K562 (cell line): Measurements from ENCODE around the gene CAPZA1.
A peak's percentile ranks its signal among the peaks of the same experiment; 100 is the strongest.

ENCODE experiments used
- CTBP1 ChIP-seq: fragments of 450-650 bp; IDR thresholded peaks from 2 replicates; pipeline ENCODE4 v1.6.1; 2016; ENCODE audit warnings: borderline replicate concordance
- MTF1 ChIP-seq: fragments of 250-450 bp; sonication (Bioruptor Pico); IDR thresholded peaks from 2 replicates; pipeline ENCODE4 v1.9.0; 2021; ENCODE audit warnings: moderate library complexity, mild to moderate bottlenecking, inconsistent platforms, borderline replicate concordance
- POLR2A ChIP-seq: fragments of 450-650 bp; conservative IDR thresholded peaks from 2 replicates; pipeline ENCODE4 v1.6.1; 2016
- PTRF ChIP-seq: fragments of 450-650 bp; IDR thresholded peaks from 2 replicates; pipeline ENCODE4 v1.6.1; 2016; ENCODE audit warnings: mild to moderate bottlenecking, missing genetic modification characterization, missing compliant biosample characterization
- RBM14 ChIP-seq: fragments of 200-400 bp; formaldehyde crosslinking; IDR thresholded peaks from 2 replicates; pipeline ENCODE4 v1.6.1; 2018; ENCODE audit warnings: low read depth, mild to moderate bottlenecking, low read length, moderate library complexity, borderline replicate concordance; ENCODE audit not compliant: insufficient read depth
- SLC30A9 ChIP-seq: fragments of 250-450 bp; sonication (Bioruptor Pico); IDR thresholded peaks from 2 replicates; pipeline ENCODE4 v1.8.0; 2022; ENCODE audit warnings: mild to moderate bottlenecking, moderate library complexity
- TAF15 ChIP-seq: fragments of 200-400 bp; formaldehyde crosslinking; IDR thresholded peaks from 2 replicates; pipeline ENCODE4 v1.6.1; 2017; ENCODE audit warnings: mild to moderate bottlenecking, low read depth, low read length, moderate library complexity
- TCF3 ChIP-seq: sonication (generic); formaldehyde crosslinking; IDR thresholded peaks from 2 replicates; pipeline ENCODE4 v1.4.0; 2020; ENCODE audit warnings: mild to moderate bottlenecking, missing genetic modification reagents
- ZC3H4 ChIP-seq: sonication (generic); formaldehyde crosslinking; IDR thresholded peaks from 2 replicates; pipeline ENCODE4 v1.9.0; 2021; ENCODE audit warnings: missing genetic modification reagents, borderline replicate concordance
- ZNF174 ChIP-seq: fragments of 250-450 bp; sonication (Bioruptor Pico); IDR thresholded peaks from 2 replicates; pipeline ENCODE4 v1.4.0; 2020; ENCODE audit warnings: mild to moderate bottlenecking
- ZNF217 ChIP-seq: sonication (generic); formaldehyde crosslinking; IDR thresholded peaks from 2 replicates; pipeline ENCODE4 v1.8.0; 2022; ENCODE audit warnings: mild to moderate bottlenecking, missing genetic modification reagents
- TF ChIP-seq, protein P1 (sequence below), 3 experiments: IDR thresholded peaks in 2 of 3; conservative IDR thresholded peaks in 1 of 3; 2 replicates each; pipeline ENCODE4 v1.5.1; 2011 to 2012; ENCODE audit warnings: low read length in 3 of 3, mild to moderate bottlenecking in 3 of 3, control low read depth in 2 of 3, improper control_type of control experiment in 1 of 3, inconsistent platforms in 1 of 3, low read depth in 1 of 3, mixed read lengths in 1 of 3, moderate library complexity in 1 of 3; ENCODE audit not compliant: insufficient read depth in 2 of 3
- TF ChIP-seq, protein P2 (sequence below): sonication (generic); formaldehyde crosslinking; IDR thresholded peaks from 2 replicates; pipeline ENCODE4 v1.8.0; 2022; ENCODE audit warnings: missing genetic modification reagents, mild to moderate bottlenecking, borderline replicate concordance

DNA sequence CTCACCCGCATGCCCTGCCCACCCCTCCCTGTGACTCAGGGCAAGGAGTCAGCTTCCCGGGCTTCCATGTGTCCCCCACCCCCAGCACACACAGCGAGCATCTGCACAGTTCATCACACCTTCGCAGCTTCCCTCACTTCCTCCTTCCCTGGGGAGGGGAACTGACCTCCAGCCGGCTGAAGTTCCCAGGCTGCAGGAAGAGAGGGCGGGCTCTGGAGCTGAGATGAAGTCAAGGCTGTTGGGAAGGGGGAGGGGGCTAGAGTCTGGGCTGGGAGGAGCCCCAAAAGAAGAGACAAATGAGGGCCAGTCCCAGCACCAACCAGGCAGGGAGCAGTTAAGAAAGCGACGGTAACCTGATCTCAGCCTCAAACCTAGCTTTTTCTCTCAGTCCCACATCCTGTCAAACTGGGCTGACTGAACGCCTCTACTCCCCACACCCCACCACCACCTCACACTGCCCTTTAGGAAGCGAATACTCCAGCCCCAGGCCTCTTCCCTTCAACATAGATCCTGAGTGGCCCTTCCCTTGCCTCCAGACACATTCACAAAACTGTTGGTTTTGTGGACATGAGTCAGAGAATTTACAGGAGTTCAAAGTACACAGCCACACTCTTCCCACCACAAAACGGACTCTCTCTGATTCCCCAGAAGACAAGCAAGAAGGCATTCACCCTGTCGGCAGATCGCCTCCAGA lies 85.4 kb downstream of the CAPZA1 start:
- no peak for TF ChIP-seq TCF3
- TF ChIP-seq, protein P1, sequence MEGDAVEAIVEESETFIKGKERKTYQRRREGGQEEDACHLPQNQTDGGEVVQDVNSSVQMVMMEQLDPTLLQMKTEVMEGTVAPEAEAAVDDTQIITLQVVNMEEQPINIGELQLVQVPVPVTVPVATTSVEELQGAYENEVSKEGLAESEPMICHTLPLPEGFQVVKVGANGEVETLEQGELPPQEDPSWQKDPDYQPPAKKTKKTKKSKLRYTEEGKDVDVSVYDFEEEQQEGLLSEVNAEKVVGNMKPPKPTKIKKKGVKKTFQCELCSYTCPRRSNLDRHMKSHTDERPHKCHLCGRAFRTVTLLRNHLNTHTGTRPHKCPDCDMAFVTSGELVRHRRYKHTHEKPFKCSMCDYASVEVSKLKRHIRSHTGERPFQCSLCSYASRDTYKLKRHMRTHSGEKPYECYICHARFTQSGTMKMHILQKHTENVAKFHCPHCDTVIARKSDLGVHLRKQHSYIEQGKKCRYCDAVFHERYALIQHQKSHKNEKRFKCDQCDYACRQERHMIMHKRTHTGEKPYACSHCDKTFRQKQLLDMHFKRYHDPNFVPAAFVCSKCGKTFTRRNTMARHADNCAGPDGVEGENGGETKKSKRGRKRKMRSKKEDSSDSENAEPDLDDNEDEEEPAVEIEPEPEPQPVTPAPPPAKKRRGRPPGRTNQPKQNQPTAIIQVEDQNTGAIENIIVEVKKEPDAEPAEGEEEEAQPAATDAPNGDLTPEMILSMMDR (IDR thresholded peaks at IDR 0.05 in 2 of 3, conservative IDR thresholded peaks at IDR 0.05 in 1 of 3; ENCODE audit: insufficient read depth in 2 of 3, low read depth in 1 of 3, low read length in 3 of 3), result no peak
- TF ChIP-seq POLR2A, result peak; percentile 96
- no peak for TF ChIP-seq TAF15
- TF ChIP-seq RBM14, result no peak
- no peak for TF ChIP-seq ZNF217 (CRISPR knock-in tag)
- peak; percentile 97 for TF ChIP-seq CTBP1
- TF ChIP-seq ZC3H4 (CRISPR knock-in tag), result no peak
- TF ChIP-seq PTRF (tag), result no peak
- no peak for TF ChIP-seq ZNF174 (CRISPR knock-in tag)
- no peak for TF ChIP-seq MTF1
- TF ChIP-seq SLC30A9 (CRISPR knock-in tag), result no peak
- TF ChIP-seq, protein P2, sequence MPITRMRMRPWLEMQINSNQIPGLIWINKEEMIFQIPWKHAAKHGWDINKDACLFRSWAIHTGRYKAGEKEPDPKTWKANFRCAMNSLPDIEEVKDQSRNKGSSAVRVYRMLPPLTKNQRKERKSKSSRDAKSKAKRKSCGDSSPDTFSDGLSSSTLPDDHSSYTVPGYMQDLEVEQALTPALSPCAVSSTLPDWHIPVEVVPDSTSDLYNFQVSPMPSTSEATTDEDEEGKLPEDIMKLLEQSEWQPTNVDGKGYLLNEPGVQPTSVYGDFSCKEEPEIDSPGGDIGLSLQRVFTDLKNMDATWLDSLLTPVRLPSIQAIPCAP, result no peak
